Testis (tissue), 2 donors: ENCODE data around the gene RBBP8NL.

Experiments used
- CTCF ChIP-seq, 3 experiments: fragments of 450-650 bp in 2 of 3; fragments of 200-600 bp in 1 of 3; sonication (generic) in 1 of 3; IDR thresholded peaks; one replicate each; pipeline ENCODE4 v1.5.1; 2016 to 2019; ENCODE audit warnings: antibody characterized with exemption in 3 of 3, mild to moderate bottlenecking in 2 of 3, moderate library complexity in 1 of 3
- POLR2A ChIP-seq: fragments of 450-650 bp; IDR thresholded peaks from one replicate; pipeline ENCODE4 v1.6.1; 2017; ENCODE audit warnings: antibody characterized with exemption, mild to moderate bottlenecking, moderate library complexity

- TF ChIP-seq CTCF (IDR thresholded peaks at IDR 0.05) (no peak), POLR2A (no peak)
Measured at GRCh38 chr20:62405981-62406513, 21.3 kb downstream of the RBBP8NL start.
